HepG2 (cell line): Measurements from ENCODE around the gene COLQ. TPM values are rescaled to one million over a fixed set of nuclear protein-coding genes. Genes with fewer than 3 reads are reported as not detected.
A peak's percentile ranks its signal among the peaks of the same experiment; 100 is the strongest.

Experiments
- ARNT ChIP-seq: fragments of 450-650 bp; IDR thresholded peaks from 2 replicates; pipeline ENCODE4 v1.6.1; 2017
- CBFB ChIP-seq: sonication (generic); formaldehyde crosslinking; IDR thresholded peaks from 2 replicates; pipeline ENCODE4 v1.4.0; 2020; ENCODE audit warnings: missing genetic modification reagents
- CHCHD3 ChIP-seq: sonication (generic); formaldehyde crosslinking; IDR thresholded peaks from 2 replicates; pipeline ENCODE4 v1.8.0; 2022; ENCODE audit warnings: mild to moderate bottlenecking, missing genetic modification reagents, moderate library complexity
- ETS1 ChIP-seq: sonication (generic); formaldehyde crosslinking; IDR thresholded peaks from 2 replicates; pipeline ENCODE4 v1.4.0; 2020; ENCODE audit warnings: missing genetic modification reagents
- FOXK1 ChIP-seq: sonication (generic); formaldehyde crosslinking; IDR thresholded peaks from 2 replicates; pipeline ENCODE4 v1.4.0; 2020; ENCODE audit warnings: low read depth, missing genetic modification reagents, borderline replicate concordance
- GATAD2A ChIP-seq: IDR thresholded peaks from 2 replicates; pipeline ENCODE4 v1.6.1; 2016
- HMG20A ChIP-seq: IDR thresholded peaks from 2 replicates; pipeline ENCODE4 v1.6.1; 2016; ENCODE audit warnings: borderline replicate concordance
- KLF15 ChIP-seq: sonication (generic); formaldehyde crosslinking; IDR thresholded peaks from 2 replicates; pipeline ENCODE4 v1.8.1; 2023; ENCODE audit warnings: borderline replicate concordance, mild to moderate bottlenecking, inconsistent platforms, missing genetic modification reagents, mixed read lengths
- NFE2L2 ChIP-seq: fragments of 150-350 bp; IDR thresholded peaks from 2 replicates; pipeline ENCODE4 v1.6.1; 2014; ENCODE audit warnings: low read length
- NR2F6 ChIP-seq, 2 experiments: IDR thresholded peaks; 2 replicates each; pipeline ENCODE4 v1.6.1; 2016; ENCODE audit warnings: antibody characterized with exemption in 1 of 2, mild to moderate bottlenecking in 1 of 2
- RBFOX2 ChIP-seq: fragments of 200-400 bp; formaldehyde crosslinking; IDR thresholded peaks from 2 replicates; pipeline ENCODE4 v1.6.1; 2017; ENCODE audit warnings: low read depth, mild to moderate bottlenecking, low read length
- TERF1 ChIP-seq: sonication (generic); formaldehyde crosslinking; IDR thresholded peaks from 2 replicates; pipeline ENCODE4 v1.8.0; 2022; ENCODE audit warnings: mild to moderate bottlenecking, missing genetic modification reagents, moderate library complexity
- ZNF20 ChIP-seq: sonication (generic); formaldehyde crosslinking; IDR thresholded peaks from 2 replicates; pipeline ENCODE4 v1.4.0; 2020; ENCODE audit warnings: mild to moderate bottlenecking, moderate library complexity, missing genetic modification reagents
- ZNF251 ChIP-seq: sonication (generic); formaldehyde crosslinking; IDR thresholded peaks from 2 replicates; pipeline ENCODE4 v1.9.0; 2021; ENCODE audit warnings: mild to moderate bottlenecking, missing genetic modification reagents
- ZNF468 ChIP-seq: sonication (generic); formaldehyde crosslinking; IDR thresholded peaks from 2 replicates; pipeline ENCODE4 v1.8.0; 2022; ENCODE audit warnings: mild to moderate bottlenecking, moderate library complexity, missing genetic modification reagents
- ZNF510 ChIP-seq: sonication (generic); formaldehyde crosslinking; IDR thresholded peaks from 2 replicates; pipeline ENCODE4 v1.4.0; 2020; ENCODE audit warnings: low read depth, mild to moderate bottlenecking, missing genetic modification reagents
- ZSCAN12 ChIP-seq: sonication (generic); formaldehyde crosslinking; IDR thresholded peaks from 2 replicates; pipeline ENCODE4 v1.9.0; 2021; ENCODE audit warnings: mild to moderate bottlenecking, missing genetic modification reagents
- polyA plus RNA-seq, 8 experiments: library from polyadenylated mRNA; depleted of rRNA in 3 of 8; stranded (reverse) in 7 of 8; unstranded in 1 of 8; fragments of >200 nt; fragmentation: Illumina TruSeq in 4 of 8; extraction: Trizol in 4 of 8; gene quantifications; 2 replicates each; pipeline versions ENCODE4 v1.2.1 to v1.2.3, GENCODE V29; 2011 to 2016; ENCODE audit warnings: low read depth in 4 of 8, missing spikeins in 1 of 8, mixed read lengths in 1 of 8; ENCODE audit not compliant: insufficient read depth in 1 of 8
- total RNA-seq, 5 experiments: library from RNA; depleted of rRNA; stranded (reverse); fragments of >200 nt; fragmentation: Illumina TruSeq; extraction: Trizol; gene quantifications; 2 replicates each; pipeline ENCODE4 v1.2.3, GENCODE V29; 2016; ENCODE audit warnings: low read depth in 1 of 5
- TF ChIP-seq, protein P1 (sequence below): sonication (generic); formaldehyde crosslinking; IDR thresholded peaks from 2 replicates; pipeline ENCODE4 v1.4.0; 2020; ENCODE audit warnings: missing genetic modification reagents
- TF ChIP-seq, protein P2 (sequence below): sonication (generic); formaldehyde crosslinking; IDR thresholded peaks from 2 replicates; pipeline ENCODE4 v1.4.0; 2020; ENCODE audit warnings: missing genetic modification reagents
- TF ChIP-seq, protein P3 (sequence below): sonication (generic); formaldehyde crosslinking; IDR thresholded peaks from 2 replicates; pipeline ENCODE4 v1.8.1; 2023; ENCODE audit warnings: mild to moderate bottlenecking, inconsistent platforms, moderate library complexity, missing genetic modification reagents, borderline replicate concordance
- TF ChIP-seq, protein P4 (sequence below): sonication (generic); formaldehyde crosslinking; IDR thresholded peaks from 2 replicates; pipeline ENCODE4 v1.4.0; 2020; ENCODE audit warnings: mild to moderate bottlenecking, missing genetic modification reagents

COLQ gene
- total and polyA plus RNA-seq, 2 of the 13 experiments (the other 11 are each of a cell fraction or from before 2014, with no cell fraction given) = 0.31 to 0.46 TPM

- TF ChIP-seq FOXK1 (peak; percentile 65; the same call in 1 of the 2 replicates), ARNT (no peak), CBFB (CRISPR knock-in tag) (no peak), ZNF510 (CRISPR knock-in tag) (0 out of 2 replicates have a peak, but pooled peaks have one; percentile 71), ETS1 (no peak), TERF1 (CRISPR knock-in tag) (no peak), KLF15 (CRISPR knock-in tag) (no peak; the same call in 1 of the 2 replicates), RBFOX2 (peak; percentile 87), ZNF251 (CRISPR knock-in tag) (no peak), NR2F6 (IDR thresholded peaks at IDR 0.05) (no peak), NR2F6 (CRISPR knock-in tag; IDR thresholded peaks at IDR 0.05) (0 out of 2 replicates have a peak, but pooled peaks have one; percentile 7), HMG20A (CRISPR knock-in tag) (no peak), NFE2L2 (no peak), ZNF468 (CRISPR knock-in tag) (no peak), ZNF20 (CRISPR knock-in tag) (0 out of 2 replicates have a peak, but pooled peaks have one; percentile 15), CHCHD3 (CRISPR knock-in tag) (no peak), GATAD2A (0 out of 2 replicates have a peak, but pooled peaks have one; percentile 14), ZSCAN12 (CRISPR knock-in tag) (peak; percentile 30; the same call in 1 of the 2 replicates)
- TF ChIP-seq, protein P1, sequence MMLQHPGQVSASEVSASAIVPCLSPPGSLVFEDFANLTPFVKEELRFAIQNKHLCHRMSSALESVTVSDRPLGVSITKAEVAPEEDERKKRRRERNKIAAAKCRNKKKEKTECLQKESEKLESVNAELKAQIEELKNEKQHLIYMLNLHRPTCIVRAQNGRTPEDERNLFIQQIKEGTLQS (CRISPR knock-in tag) = no peak
- TF ChIP-seq, protein P2, sequence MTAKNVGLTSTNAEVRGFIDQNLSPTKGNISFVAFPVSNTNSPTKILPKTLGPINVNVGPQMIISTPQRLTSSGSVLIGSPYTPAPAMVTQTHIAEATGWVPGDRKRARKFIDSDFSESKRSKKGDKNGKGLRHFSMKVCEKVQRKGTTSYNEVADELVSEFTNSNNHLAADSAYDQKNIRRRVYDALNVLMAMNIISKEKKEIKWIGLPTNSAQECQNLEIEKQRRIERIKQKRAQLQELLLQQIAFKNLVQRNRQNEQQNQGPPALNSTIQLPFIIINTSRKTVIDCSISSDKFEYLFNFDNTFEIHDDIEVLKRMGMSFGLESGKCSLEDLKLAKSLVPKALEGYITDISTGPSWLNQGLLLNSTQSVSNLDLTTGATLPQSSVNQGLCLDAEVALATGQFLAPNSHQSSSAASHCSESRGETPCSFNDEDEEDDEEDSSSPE (CRISPR knock-in tag) = no peak
- TF ChIP-seq, protein P3, sequence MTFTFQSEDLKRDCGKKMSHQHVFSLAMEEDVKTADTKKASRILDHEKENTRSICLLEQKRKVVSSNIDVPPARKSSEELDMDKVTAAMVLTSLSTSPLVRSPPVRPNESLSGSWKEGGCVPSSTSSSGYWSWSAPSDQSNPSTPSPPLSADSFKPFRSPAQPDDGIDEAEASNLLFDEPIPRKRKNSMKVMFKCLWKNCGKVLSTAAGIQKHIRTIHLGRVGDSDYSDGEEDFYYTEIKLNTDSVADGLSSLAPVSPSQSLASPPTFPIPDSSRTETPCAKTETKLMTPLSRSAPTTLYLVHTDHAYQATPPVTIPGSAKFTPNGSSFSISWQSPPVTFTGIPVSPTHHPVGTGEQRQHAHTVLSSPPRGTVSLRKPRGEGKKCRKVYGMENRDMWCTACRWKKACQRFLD (CRISPR knock-in tag) = no peak
- TF ChIP-seq, protein P4, sequence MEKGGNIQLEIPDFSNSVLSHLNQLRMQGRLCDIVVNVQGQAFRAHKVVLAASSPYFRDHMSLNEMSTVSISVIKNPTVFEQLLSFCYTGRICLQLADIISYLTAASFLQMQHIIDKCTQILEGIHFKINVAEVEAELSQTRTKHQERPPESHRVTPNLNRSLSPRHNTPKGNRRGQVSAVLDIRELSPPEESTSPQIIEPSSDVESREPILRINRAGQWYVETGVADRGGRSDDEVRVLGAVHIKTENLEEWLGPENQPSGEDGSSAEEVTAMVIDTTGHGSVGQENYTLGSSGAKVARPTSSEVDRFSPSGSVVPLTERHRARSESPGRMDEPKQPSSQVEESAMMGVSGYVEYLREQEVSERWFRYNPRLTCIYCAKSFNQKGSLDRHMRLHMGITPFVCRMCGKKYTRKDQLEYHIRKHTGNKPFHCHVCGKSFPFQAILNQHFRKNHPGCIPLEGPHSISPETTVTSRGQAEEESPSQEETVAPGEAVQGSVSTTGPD (CRISPR knock-in tag) = no peak
Observed at GRCh38 chr3:15427182-15427880, 94.2 kb downstream of the COLQ start, which contains the start of the genes EAF1 and METTL6 (continued).
